Right lobe of liver (tissue), 4 donors: ENCODE results near the gene MAP4K4.

Experiments
- POLR2A ChIP-seq: fragments of 450-650 bp; IDR thresholded peaks from one replicate; pipeline ENCODE4 v1.6.1; 2017; ENCODE audit warnings: antibody characterized with exemption, mild to moderate bottlenecking
- TF ChIP-seq, protein P1 (sequence below), 4 donors: fragments of 200-600 bp in 3 of 4; fragments of 450-650 bp in 1 of 4; IDR thresholded peaks; one replicate each; pipeline versions ENCODE4 v1.5.1 to v1.8.0; 2016 to 2022; ENCODE audit warnings: antibody characterized with exemption in 4 of 4, mild to moderate bottlenecking in 2 of 4
- donor health status: DM: no; HTN: no; CAD: no.
- donor health status: DM: no; HTN: no; CAD: no.
- donor health status: DM: no; HTN: yes; CAD: no.

- no peak for TF ChIP-seq POLR2A
- TF ChIP-seq, protein P1, sequence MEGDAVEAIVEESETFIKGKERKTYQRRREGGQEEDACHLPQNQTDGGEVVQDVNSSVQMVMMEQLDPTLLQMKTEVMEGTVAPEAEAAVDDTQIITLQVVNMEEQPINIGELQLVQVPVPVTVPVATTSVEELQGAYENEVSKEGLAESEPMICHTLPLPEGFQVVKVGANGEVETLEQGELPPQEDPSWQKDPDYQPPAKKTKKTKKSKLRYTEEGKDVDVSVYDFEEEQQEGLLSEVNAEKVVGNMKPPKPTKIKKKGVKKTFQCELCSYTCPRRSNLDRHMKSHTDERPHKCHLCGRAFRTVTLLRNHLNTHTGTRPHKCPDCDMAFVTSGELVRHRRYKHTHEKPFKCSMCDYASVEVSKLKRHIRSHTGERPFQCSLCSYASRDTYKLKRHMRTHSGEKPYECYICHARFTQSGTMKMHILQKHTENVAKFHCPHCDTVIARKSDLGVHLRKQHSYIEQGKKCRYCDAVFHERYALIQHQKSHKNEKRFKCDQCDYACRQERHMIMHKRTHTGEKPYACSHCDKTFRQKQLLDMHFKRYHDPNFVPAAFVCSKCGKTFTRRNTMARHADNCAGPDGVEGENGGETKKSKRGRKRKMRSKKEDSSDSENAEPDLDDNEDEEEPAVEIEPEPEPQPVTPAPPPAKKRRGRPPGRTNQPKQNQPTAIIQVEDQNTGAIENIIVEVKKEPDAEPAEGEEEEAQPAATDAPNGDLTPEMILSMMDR (IDR thresholded peaks at IDR 0.05): no peak
These were observed 145.5 kb downstream of the MAP4K4 start for GRCh38 chr2:101843048-101843447.
